H1 (cell line): ENCODE measurements around the gene IPO9. TPM values are rescaled to one million over a fixed set of nuclear protein-coding genes. Genes with fewer than 3 reads are reported as not detected.

Experiments used
- CTCF ChIA-PET: fragments of 300-600 bp; sonication (Branson Sonifier 250); formaldehyde crosslinking; loops from one replicate; lab custom pipeline; 2021; ENCODE audit not compliant: partially characterized antibody; lab: Charles Lee
- POLR2A ChIA-PET: fragments of 300-600 bp; sonication (Branson Sonifier 250); formaldehyde crosslinking; loops from one replicate; lab custom pipeline; 2021; ENCODE audit warnings: inconsistent platforms; ENCODE audit not compliant: partially characterized antibody; lab: Charles Lee
- DNase-seq, 2 experiments: peaks; one replicate each; pipeline versions ENCODE4 v3.0.0 to v3.0.0-alpha.2; 2010 to 2022; ENCODE audit warnings: low spot score in 2 of 2, low read depth in 1 of 2, mixed read lengths in 1 of 2
- FAIRE-seq: peaks from 2 replicates; lab custom pipeline; 2011; peaks lifted over from hg19 to GRCh38; lab: Jason Lieb, UNC
- H2AFZ ChIP-seq: 2 replicates; pipeline ENCODE4 v1.8.1; 2012; ENCODE audit warnings: low read length, inconsistent platforms
- H2AK5ac ChIP-seq: 2 replicates; pipeline ENCODE4 v1.6.1; 2013; ENCODE audit warnings: low read depth, low read length
- H2BK120ac ChIP-seq: replicated peaks from 2 replicates; pipeline ENCODE3; 2013; ENCODE audit warnings: low read depth, low read length, inconsistent platforms
- H2BK12ac ChIP-seq: 2 replicates; pipeline ENCODE4 v1.6.1; 2013; ENCODE audit warnings: low read depth, low read length
- H2BK15ac ChIP-seq: 2 replicates; pipeline ENCODE4 v1.6.1; 2013; ENCODE audit warnings: low read length
- H2BK20ac ChIP-seq: 2 replicates; pipeline ENCODE4 v1.6.1; 2013; ENCODE audit warnings: low read length
- H2BK5ac ChIP-seq: 2 replicates; pipeline ENCODE4 v1.6.1; 2013; ENCODE audit warnings: low read depth, low read length
- H3K14ac ChIP-seq: 2 replicates; pipeline ENCODE4 v1.6.1; 2013; ENCODE audit warnings: inconsistent platforms; ENCODE audit not compliant: insufficient read length
- H3K18ac ChIP-seq: 2 replicates; pipeline ENCODE4 v1.6.1; 2013; ENCODE audit warnings: low read length; ENCODE audit errors: extremely low read depth
- H3K23ac ChIP-seq: 2 replicates; pipeline ENCODE4 v1.6.1; 2013; ENCODE audit warnings: inconsistent platforms; ENCODE audit not compliant: insufficient read length
- H3K23me2 ChIP-seq: 2 replicates; pipeline ENCODE4 v1.6.1; 2013; ENCODE audit warnings: low read depth, low read length
- H3K27ac ChIP-seq: 2 replicates; pipeline ENCODE4 v1.6.1; 2011; ENCODE audit warnings: low read depth, low read length, inconsistent platforms
- H3K27me3 ChIP-seq, 4 experiments: replicated peaks in 1 of 4; 1 replicate in 1 of 4; 2 replicates in 3 of 4; pipeline versions ENCODE4 v1.6.1 to v1.8.1; 2011 to 2013; ENCODE audit warnings: low read length in 3 of 4, mild to moderate bottlenecking in 3 of 4, inconsistent platforms in 2 of 4, mixed read lengths in 2 of 4, moderate library complexity in 1 of 4; ENCODE audit not compliant: control insufficient read depth in 3 of 4, insufficient read depth in 3 of 4; ENCODE audit errors: extremely low read depth in 1 of 4
- H3K36me3 ChIP-seq, 4 experiments: 2 replicates each; pipeline versions ENCODE4 v1.6.1 to v1.8.1; 2011 to 2013; ENCODE audit warnings: mild to moderate bottlenecking in 4 of 4, low read length in 3 of 4, moderate library complexity in 2 of 4, control low read depth in 1 of 4, inconsistent platforms in 1 of 4; ENCODE audit not compliant: insufficient read depth in 4 of 4, control insufficient read depth in 2 of 4
- H3K4ac ChIP-seq: replicated peaks from 2 replicates; pipeline ENCODE3; 2013; ENCODE audit warnings: low read length, low read depth, mixed read lengths, inconsistent platforms; ENCODE audit not compliant: insufficient read length
- H3K4me1 ChIP-seq, 4 experiments: replicated peaks in 1 of 4; 1 replicate in 1 of 4; 2 replicates in 3 of 4; pipeline versions ENCODE4 v1.6.1 to v1.8.1; 2011 to 2013; ENCODE audit warnings: low read length in 3 of 4, inconsistent platforms in 2 of 4, mixed read lengths in 1 of 4; ENCODE audit not compliant: insufficient read depth in 4 of 4, control insufficient read depth in 3 of 4
- H3K4me2 ChIP-seq, 2 experiments: 2 replicates each; pipeline versions ENCODE4 v1.6.1 to v1.8.1; 2011 to 2013; ENCODE audit warnings: low read depth in 2 of 2, low read length in 2 of 2, control low read depth in 1 of 2, inconsistent platforms in 1 of 2, mild to moderate bottlenecking in 1 of 2; ENCODE audit not compliant: insufficient read depth in 1 of 2
- H3K4me3 ChIP-seq, 4 experiments: fragments of 200-600, 300-600 bp in 1 of 4; sonication (generic), shearing (Covaris generic), sonication (Bioruptor Twin) in 1 of 4; 2 replicates each; pipeline versions ENCODE4 v1.5.1 to v1.8.1; 2011 to 2016; ENCODE audit warnings: low read length in 4 of 4, low read depth in 3 of 4, control low read depth in 2 of 4, inconsistent platforms in 2 of 4, mild to moderate bottlenecking in 2 of 4, mixed read lengths in 1 of 4, moderate library complexity in 1 of 4; ENCODE audit not compliant: insufficient read depth in 2 of 4; ENCODE audit errors: extremely low read depth in 1 of 4
- H3K56ac ChIP-seq: replicated peaks from 2 replicates; pipeline ENCODE3; 2013; ENCODE audit warnings: low read depth, mild to moderate bottlenecking, mixed read lengths, low read length, inconsistent platforms; ENCODE audit not compliant: insufficient read length
- H3K79me1 ChIP-seq: 2 replicates; pipeline ENCODE4 v1.6.1; 2013; ENCODE audit warnings: low read depth, low read length, control low read depth
- H3K79me2 ChIP-seq, 2 experiments: 2 replicates each; pipeline versions ENCODE4 v1.6.1 to v1.8.1; 2012 to 2013; ENCODE audit warnings: low read length in 2 of 2, mild to moderate bottlenecking in 2 of 2, inconsistent platforms in 1 of 2; ENCODE audit not compliant: insufficient read depth in 2 of 2, control insufficient read depth in 1 of 2
- H3K9ac ChIP-seq, 4 experiments: replicated peaks in 1 of 4; 1 replicate in 1 of 4; 2 replicates in 3 of 4; pipeline versions ENCODE4 v1.6.1 to v1.8.1; 2011 to 2013; ENCODE audit warnings: low read depth in 3 of 4, low read length in 3 of 4, control low read depth in 2 of 4, mild to moderate bottlenecking in 2 of 4, moderate library complexity in 2 of 4, inconsistent platforms in 1 of 4; ENCODE audit errors: extremely low read depth in 1 of 4
- H3K9me3 ChIP-seq, 2 experiments: 2 replicates each; pipeline versions ENCODE4 v1.6.1 to v1.8.1; 2012 to 2013; ENCODE audit warnings: mild to moderate bottlenecking in 2 of 2, moderate library complexity in 2 of 2, control low read depth in 1 of 2, inconsistent platforms in 1 of 2, low read depth in 1 of 2, low read length in 1 of 2, mixed read lengths in 1 of 2; ENCODE audit not compliant: insufficient read depth in 2 of 2
- H4K20me1 ChIP-seq, 2 experiments: replicated peaks in 1 of 2; 2 replicates each; pipeline versions ENCODE3 to v1.8.1; 2011 to 2013; ENCODE audit warnings: inconsistent platforms in 2 of 2, low read length in 2 of 2, mild to moderate bottlenecking in 1 of 2; ENCODE audit not compliant: insufficient read depth in 2 of 2, control insufficient read depth in 1 of 2
- H4K5ac ChIP-seq: 2 replicates; pipeline ENCODE4 v1.6.1; 2013; ENCODE audit warnings: low read length, low read depth, mixed read lengths, inconsistent platforms; ENCODE audit not compliant: insufficient read length
- H4K8ac ChIP-seq: 2 replicates; pipeline ENCODE4 v1.8.0; 2013; ENCODE audit warnings: mild to moderate bottlenecking, moderate library complexity, low read length, inconsistent platforms; ENCODE audit not compliant: insufficient read depth; ENCODE audit errors: extremely low read depth
- H4K91ac ChIP-seq: replicated peaks from 2 replicates; pipeline ENCODE3; 2013; ENCODE audit warnings: low read length, mixed read lengths, inconsistent platforms; ENCODE audit not compliant: insufficient read length
- CHD2 ChIP-seq: IDR thresholded peaks from 2 replicates; pipeline ENCODE4 v1.6.1; 2012; ENCODE audit warnings: low read length, improper control_type of control experiment
- CTBP2 ChIP-seq: IDR thresholded peaks from 2 replicates; pipeline ENCODE4 v1.7.0; 2011; ENCODE audit warnings: borderline replicate concordance, mild to moderate bottlenecking, moderate library complexity, mixed read lengths, low read length; ENCODE audit not compliant: insufficient read depth, insufficient read length
- EGR1 ChIP-seq: IDR thresholded peaks from 2 replicates; pipeline ENCODE4 v1.6.1; 2011; ENCODE audit warnings: low read depth, low read length, borderline replicate concordance
- GABPA ChIP-seq: IDR thresholded peaks from 2 replicates; pipeline ENCODE4 v1.6.1; 2011; ENCODE audit warnings: mild to moderate bottlenecking, low read length, moderate library complexity, borderline replicate concordance; ENCODE audit not compliant: insufficient read depth
- GTF2F1 ChIP-seq: IDR thresholded peaks from 2 replicates; pipeline ENCODE4 v1.6.1; 2012; ENCODE audit warnings: low read depth, low read length, improper control_type of control experiment, borderline replicate concordance
- KDM1A ChIP-seq: fragments of 200-600, 300-600 bp; sonication (generic); IDR thresholded peaks from 2 replicates; pipeline ENCODE4 v1.7.1; 2016; ENCODE audit warnings: mild to moderate bottlenecking, low read length, borderline replicate concordance
- KDM4A ChIP-seq: IDR thresholded peaks from one replicate; pipeline ENCODE4 v1.7.1; 2012; ENCODE audit warnings: low read depth, mild to moderate bottlenecking, moderate library complexity, low read length, inconsistent platforms; ENCODE audit not compliant: severe bottlenecking
- KDM5A ChIP-seq: fragments of 200-600 bp; IDR thresholded peaks from 2 replicates; pipeline ENCODE4 v1.7.1; 2012; ENCODE audit warnings: mild to moderate bottlenecking, low read length, inconsistent platforms, mixed read lengths
- MAFK ChIP-seq: IDR thresholded peaks from 2 replicates; pipeline ENCODE4 v1.6.1; 2012; ENCODE audit warnings: low read depth, mild to moderate bottlenecking, improper control_type of control experiment, low read length
- NRF1 ChIP-seq: IDR thresholded peaks from 2 replicates; pipeline ENCODE4 v1.6.1; 2011; ENCODE audit warnings: mild to moderate bottlenecking, low read depth, low read length, improper control_type of control experiment
- SIX5 ChIP-seq: IDR thresholded peaks from 2 replicates; pipeline ENCODE4 v1.6.1; 2011; ENCODE audit warnings: mild to moderate bottlenecking, low read depth, low read length
- WGBS, 2 experiments: shearing (Covaris generic) in 1 of 2; methylation state at CpG; one replicate each; pipeline versions ENCODE4 v1.1.6 to v1.1.7; 2013 to 2015; ENCODE audit warnings: low lambda C conversion rate in 2 of 2, mixed read lengths in 2 of 2, inconsistent platforms in 1 of 2, low coverage in 1 of 2, missing lambda C conversion rate in 1 of 2; ENCODE audit not compliant: insufficient replicate concordance in 2 of 2, insufficient coverage in 1 of 2, insufficient read length in 1 of 2; ENCODE audit errors: extremely low coverage in 1 of 2, missing lambda C conversion rate in 1 of 2; 5-methylcytosine and 5-hydroxymethylcytosine counted together
- polyA plus RNA-seq, 7 experiments: library from polyadenylated mRNA; depleted of rRNA in 3 of 7; stranded (reverse) in 5 of 7; unstranded in 2 of 7; fragments of >200 nt in 5 of 7; fragments of 200-250 nt in 2 of 7; gene quantifications; 1 replicate in 5 of 7; 2 replicates in 1 of 7; 4 replicates in 1 of 7; pipeline versions ENCODE4 v1.2.1 to v1.2.3, GENCODE V29; 2011 to 2013; ENCODE audit warnings: missing spikeins in 2 of 7, mixed read lengths in 2 of 7
- total RNA-seq: library from RNA; stranded (reverse); fragmentation: NEBNext Ultra II Directional; extraction: Animal tissue kit (Norgen Biotek cat#: 25700); gene quantifications from 2 replicates; pipeline ENCODE4 v1.2.1, GENCODE V29; 2021
- TF ChIP-seq, protein P1 (sequence below), 3 experiments: IDR thresholded peaks; 1 replicate in 2 of 3; 2 replicates in 1 of 3; pipeline versions ENCODE4 v1.5.1 to v1.6.1; 2011; ENCODE audit warnings: low read length in 3 of 3, mild to moderate bottlenecking in 3 of 3, inconsistent platforms in 2 of 3, low read depth in 1 of 3, moderate library complexity in 1 of 3; ENCODE audit not compliant: insufficient read depth in 1 of 3; ENCODE audit errors: control extremely low read depth in 1 of 3

IPO9 gene
- total and polyA plus RNA-seq, 2 of the 8 experiments (the other 6 are each of a cell fraction or from before 2014, with no cell fraction given) = 61.0 to 122 TPM

- Histone ChIP-seq H2AK5ac (no peak overlapping the region), H4K91ac (no peak overlapping the region), H3K27ac (no peak overlapping the region), H3K9me3 (no peaks in the 10 kb centered on the region), H3K23me2 (no peaks in the 10 kb centered on the region), H3K4me2 (no peak overlapping the region), H2BK15ac (no peak overlapping the region), H3K4me1 (no peaks in the 10 kb centered on the region), H3K9ac (no peak overlapping the region), H2AFZ (no peak overlapping the region), H3K79me2 (peaks cover 0 to 14% of the 10 kb centered on the region in 2 experiments; a peak in 2 of 4 replicates), H4K8ac (no peak overlapping the region), H2BK12ac (no peak overlapping the region), H3K27me3 (no peaks in the 10 kb centered on the region), H4K5ac (no peak overlapping the region), H4K20me1 (peaks cover 2 to 4% of the 10 kb centered on the region in 2 experiments), H3K36me3 (peaks cover 37 to 94% (median 87%) of the 10 kb centered on the region in 4 experiments), H3K4ac (no peak overlapping the region), H3K23ac (no peak overlapping the region), H3K18ac (no peak overlapping the region), H2BK5ac (no peak overlapping the region), H2BK20ac (no peak overlapping the region), H3K14ac (no peak overlapping the region), H3K4me3 (no peak overlapping the region), H3K79me1 (no peaks in the 10 kb centered on the region; the same call in 1 of the 2 replicates), H2BK120ac (no peak overlapping the region), H3K56ac (no peak overlapping the region)
- CTCF ChIA-PET = interaction anchor here (0.9 to 1.0 kb wide), 2 partner anchors 26 to 39 kb away, joined by 3 read pairs; no protein-coding TSS in a partner anchor
- FAIRE-seq = no peak
- POLR2A ChIA-PET = no interaction called here
- no peak for DNase-seq
- 95% methylated on average over 1 of the region's 1 CpG; no CpG with 5 or more reads in 1 of the 2 experiments for WGBS, 2 experiments
- TF ChIP-seq EGR1 (no peak), GTF2F1 (no peak), GABPA (no peak), CTBP2 (no peak), KDM1A (no peak), KDM5A (no peak), KDM4A (no peak), SIX5 (no peak), CHD2 (no peak), MAFK (no peak), NRF1 (no peak)
- TF ChIP-seq, protein P1, sequence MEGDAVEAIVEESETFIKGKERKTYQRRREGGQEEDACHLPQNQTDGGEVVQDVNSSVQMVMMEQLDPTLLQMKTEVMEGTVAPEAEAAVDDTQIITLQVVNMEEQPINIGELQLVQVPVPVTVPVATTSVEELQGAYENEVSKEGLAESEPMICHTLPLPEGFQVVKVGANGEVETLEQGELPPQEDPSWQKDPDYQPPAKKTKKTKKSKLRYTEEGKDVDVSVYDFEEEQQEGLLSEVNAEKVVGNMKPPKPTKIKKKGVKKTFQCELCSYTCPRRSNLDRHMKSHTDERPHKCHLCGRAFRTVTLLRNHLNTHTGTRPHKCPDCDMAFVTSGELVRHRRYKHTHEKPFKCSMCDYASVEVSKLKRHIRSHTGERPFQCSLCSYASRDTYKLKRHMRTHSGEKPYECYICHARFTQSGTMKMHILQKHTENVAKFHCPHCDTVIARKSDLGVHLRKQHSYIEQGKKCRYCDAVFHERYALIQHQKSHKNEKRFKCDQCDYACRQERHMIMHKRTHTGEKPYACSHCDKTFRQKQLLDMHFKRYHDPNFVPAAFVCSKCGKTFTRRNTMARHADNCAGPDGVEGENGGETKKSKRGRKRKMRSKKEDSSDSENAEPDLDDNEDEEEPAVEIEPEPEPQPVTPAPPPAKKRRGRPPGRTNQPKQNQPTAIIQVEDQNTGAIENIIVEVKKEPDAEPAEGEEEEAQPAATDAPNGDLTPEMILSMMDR (IDR thresholded peaks at IDR 0.05; ENCODE audit: control extremely low read depth in 1 of 3, insufficient read depth in 1 of 3, low read depth in 1 of 3, low read length in 3 of 3) = no peak
Measured at GRCh38 chr1:201851949-201852348, 23.0 kb downstream of the IPO9 start.
